Renal cortex interstitium (tissue), 11 donors: Measurements from ENCODE around the gene INPP5A. TPM values are rescaled to one million over a fixed set of nuclear protein-coding genes. Genes with fewer than 3 reads are reported as not detected.
A peak's percentile ranks its signal among the peaks of the same experiment; 100 is the strongest.

Source experiments
- DNase-seq, 11 donors: peaks; one replicate each; pipeline ENCODE4 v3.0.0-alpha.2; 2013; ENCODE audit warnings: low read depth in 9 of 11, low spot score in 4 of 11; ENCODE audit errors: extremely low read depth in 1 of 11
- polyA plus RNA-seq, 3 donors: library from polyadenylated mRNA; unstranded; fragments of 120-200 nt; gene quantifications; one replicate each; pipeline ENCODE4 v1.2.1, GENCODE V29; 2013; ENCODE audit not compliant: insufficient read length in 3 of 3

Gene INPP5A
- polyA plus RNA-seq, 3 donors, result 30.7 to 33.1 (median 31.3) TPM

DNA sequence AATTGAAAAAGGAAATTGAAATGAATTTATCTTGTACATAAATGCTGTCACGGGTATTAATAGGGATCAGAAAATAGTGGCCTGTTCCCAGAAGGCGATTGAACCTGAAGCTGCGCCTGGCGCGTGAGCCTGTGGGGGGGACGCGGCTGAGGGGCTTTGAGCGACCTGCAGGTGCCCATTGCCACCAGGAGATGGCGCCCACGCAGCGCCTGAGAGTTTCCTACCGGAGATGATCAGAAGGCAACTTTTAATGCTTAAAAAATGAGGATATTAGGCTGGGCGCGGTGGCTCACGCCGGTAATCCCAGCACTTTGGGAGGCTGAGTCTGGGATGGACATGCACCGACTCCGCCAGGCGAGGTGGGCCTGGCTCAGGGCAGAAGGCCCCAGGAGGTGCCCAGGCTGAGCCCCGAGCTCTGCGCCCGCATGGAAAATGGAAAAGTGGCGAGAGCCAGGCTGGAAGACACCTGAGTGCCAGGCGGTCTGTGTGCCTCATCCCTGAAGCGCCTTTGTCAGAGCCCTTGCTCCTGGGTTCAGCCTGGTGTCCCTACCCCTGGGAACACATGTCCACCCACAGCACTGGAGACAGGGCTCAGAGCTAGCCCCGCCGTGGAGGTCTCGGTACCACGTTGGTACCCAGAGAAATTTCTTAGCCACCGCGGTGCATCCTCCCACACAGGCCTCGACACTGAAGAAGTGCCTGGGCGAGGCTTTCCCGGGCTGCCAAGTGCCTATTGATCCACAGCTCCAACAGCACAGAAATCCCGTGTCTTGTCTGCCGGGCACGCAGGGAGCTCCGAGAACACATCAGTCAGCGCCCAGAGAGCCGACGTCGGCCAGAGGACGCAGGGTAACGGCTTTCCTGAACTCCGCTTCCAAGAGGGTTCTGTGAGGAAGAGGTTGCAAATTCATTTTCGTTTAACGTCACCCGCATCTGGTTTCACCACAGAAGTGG, 117.4 kb downstream of the INPP5A start:
- DNase-seq, result peak in 6 of 11 donors; percentile 47 to 70 (median 54)

DNA sequence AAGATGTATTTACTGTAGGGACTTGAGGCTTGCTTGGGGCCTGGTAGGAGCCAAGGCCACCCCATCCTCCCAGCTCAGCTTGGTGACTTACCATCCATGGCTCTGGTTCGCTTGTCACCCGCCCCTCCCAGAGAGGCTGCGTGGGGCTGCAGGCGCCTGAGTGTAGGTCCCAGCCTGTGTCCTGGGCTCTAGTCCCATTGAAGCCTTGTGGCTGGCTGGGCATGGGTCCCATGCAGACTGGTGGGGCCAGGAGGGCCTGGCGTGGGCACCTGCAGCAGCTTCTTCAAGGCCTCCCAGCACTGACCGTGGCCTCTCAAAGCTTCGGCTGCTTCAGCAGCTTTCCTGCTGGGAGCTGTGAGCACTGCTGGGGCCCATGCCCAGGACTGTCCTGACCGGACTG, 118.1 kb downstream of the INPP5A start:
- DNase-seq, result no peak

DNA sequence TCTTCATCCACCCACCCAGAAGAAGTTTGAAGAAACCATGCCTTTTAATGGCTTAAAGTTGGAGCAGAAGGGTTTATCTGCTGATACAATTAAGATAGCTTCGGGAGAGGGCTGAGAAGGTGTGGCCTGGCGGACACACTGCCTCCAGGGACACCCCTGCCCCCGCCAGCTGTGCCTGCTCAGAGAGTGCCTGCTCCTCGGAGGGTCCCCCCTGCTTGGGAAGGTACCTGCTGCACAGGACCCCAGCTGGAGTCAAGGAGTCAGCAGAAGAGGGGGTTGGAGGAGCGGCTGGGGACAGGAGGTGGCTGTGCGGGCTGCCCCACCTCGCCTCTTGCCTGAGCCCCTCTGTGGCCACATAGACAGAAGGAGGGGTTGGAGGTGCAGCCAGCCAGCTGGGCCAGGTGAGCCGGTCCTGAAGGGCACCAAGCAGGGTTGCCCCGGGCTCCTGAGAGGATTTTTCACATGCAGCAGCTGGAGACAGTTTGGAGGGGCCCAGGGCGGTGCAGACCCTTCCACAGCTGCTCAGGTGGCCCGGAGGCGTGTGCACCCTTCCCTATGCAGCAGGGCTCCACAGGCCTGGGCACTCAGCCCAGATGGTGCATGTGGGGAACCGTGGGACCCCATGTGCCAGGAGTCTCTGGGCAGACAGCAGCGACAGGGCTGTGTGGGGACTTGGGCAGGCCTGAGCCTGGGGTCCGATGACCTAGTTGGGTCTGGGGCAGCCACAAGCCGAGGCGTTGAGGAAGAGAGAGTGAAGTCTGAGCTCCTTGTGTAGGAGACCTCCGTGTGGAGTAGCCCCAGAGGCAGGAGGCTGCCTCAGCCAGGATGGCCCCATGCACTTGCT, 118.9 kb downstream of the INPP5A start:
- DNase-seq, result no peak

DNA sequence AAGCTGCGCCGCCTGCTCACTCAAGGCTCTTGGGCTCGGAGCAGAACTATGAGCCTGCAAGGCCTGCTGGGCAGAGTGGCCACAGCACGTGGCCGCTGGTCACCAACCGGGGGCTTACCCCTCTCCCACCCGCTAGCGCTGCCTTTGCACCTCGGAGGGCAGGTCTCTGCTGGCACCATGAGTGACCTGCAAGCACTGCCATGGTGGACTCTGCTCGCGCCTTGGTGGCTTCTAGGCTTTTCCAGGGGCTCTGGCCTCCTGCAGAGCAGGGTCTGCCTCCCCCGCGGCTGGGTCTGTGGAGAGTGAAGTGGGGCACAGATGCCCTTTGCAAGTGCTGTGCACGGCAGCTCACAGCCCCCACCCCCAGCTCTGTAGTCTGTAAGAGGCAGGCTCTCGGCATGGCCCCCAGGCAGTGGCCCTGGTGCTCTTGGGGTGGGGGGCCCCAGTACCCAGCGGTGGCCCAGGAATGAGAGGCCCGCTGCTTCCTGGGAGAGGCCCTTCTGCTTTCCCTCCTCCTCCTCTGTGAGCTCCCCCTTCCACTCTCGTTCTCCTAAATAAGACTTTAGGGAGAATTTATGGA, 119.6 kb downstream of the INPP5A start:
- no peak for DNase-seq

DNA sequence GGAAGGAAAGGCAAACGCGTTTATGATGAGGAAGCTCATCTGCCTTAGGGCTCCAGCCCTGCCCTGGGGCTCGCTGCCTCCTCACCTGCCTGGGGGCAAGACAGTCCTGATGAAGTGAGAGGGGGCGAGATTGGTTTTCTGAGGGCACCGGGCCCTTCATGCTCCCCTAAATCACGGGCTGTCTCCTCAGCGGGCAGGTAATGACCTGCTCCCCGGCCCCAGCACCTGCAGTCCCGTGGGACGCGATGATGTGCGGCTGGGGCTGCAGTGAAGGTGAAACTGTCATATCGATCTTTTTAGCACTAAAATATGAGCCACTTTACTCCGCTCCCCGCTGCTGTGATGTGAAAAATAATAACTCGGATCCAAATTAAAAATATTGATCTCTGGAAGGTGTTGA, 120.2 kb downstream of the INPP5A start:
- DNase-seq, result no peak

DNA sequence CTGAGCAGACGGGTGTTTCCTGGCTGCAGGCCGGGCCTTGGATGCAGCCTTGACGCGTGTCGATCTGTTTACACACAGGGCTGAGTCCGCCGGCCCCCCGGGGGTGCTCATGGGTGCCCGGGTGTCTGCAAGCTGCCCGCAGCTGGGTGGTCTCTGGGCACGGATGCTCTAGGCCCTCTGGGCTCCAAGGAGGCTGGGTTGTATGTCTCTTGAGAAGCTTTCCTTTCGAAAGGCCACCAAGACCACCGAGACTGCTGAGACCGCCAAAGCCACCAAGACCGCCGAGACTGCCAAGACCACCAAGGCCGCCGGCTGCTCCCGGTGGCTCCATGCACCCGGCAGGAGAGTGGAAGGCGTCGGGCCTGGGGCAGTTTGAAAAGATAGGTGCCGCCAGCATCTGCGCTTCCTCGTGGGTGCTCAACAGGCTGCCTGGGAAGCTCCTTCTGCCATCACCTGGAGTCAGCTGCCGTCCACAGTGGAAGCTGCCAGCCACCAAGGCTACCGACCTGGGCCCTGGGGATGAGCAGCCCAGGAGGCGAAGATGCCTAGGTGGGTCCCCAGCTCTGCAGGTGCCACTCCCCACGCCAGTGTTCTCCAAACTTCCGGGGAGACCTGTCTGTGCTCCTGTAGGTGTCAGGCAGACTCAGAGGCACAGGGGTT, 121.1 kb downstream of the INPP5A start:
- no peak for DNase-seq

DNA sequence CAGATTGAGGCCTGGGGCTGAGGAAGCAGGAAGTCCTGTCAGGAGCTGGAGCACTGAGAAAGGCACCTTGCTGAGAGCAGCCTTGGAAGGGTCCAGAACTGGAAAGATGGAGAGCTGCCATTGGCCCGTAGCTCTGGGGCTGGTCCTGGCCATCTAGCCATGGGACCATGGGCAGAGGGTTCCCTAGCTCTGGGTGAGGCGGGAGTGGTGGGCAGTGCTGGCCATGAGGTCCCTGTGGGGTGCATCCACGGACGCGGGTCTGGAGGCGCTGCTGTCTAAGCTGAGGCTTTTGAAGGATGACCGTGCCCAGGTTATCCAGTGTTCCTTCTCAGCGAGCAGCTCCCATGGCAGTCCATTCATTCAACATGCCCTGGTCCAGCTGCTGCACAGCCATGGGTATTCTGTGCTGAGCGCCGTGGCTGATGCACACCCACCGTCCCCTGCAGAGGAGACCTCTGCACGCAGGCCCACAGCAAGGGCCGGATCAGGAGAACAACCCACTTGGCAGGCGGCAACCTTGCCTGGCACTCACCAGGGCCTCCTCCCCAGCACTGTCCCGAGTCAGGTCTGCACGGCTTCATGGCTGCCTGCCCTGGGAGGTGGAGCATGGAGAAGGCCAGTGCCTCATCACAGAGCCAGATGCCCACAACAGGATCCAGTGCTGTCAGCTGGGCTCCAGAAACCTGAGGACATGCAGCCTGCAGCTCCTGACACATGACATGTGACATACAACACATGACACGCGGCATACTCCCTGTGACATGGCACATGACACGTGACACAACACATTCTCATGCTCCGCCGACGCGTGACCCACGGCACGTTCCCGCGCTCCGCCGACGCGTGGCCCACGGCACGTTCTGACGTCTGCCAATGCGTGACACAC, 121.9 kb downstream of the INPP5A start:
- no peak for DNase-seq

DNA sequence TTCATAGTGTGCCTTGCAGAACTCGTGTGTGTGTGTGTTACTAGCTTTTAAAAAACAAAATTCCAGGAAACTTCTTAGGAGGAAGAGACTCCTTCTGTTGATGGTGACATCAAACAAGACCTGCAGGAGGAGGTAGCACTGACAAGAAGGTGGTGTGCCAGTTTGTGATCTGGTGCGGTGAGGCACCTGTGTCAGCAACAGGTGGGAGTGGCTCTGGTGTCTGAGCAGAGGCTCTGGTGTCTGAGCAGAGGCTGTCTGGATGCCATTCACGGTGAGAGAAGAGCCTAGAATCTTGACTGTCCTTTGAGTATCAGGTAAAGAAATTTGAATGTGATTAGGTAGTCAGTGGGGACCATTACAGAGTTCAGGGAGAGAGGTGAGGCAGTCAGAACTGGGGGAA, 122.8 kb downstream of the INPP5A start:
- no peak for DNase-seq

DNA sequence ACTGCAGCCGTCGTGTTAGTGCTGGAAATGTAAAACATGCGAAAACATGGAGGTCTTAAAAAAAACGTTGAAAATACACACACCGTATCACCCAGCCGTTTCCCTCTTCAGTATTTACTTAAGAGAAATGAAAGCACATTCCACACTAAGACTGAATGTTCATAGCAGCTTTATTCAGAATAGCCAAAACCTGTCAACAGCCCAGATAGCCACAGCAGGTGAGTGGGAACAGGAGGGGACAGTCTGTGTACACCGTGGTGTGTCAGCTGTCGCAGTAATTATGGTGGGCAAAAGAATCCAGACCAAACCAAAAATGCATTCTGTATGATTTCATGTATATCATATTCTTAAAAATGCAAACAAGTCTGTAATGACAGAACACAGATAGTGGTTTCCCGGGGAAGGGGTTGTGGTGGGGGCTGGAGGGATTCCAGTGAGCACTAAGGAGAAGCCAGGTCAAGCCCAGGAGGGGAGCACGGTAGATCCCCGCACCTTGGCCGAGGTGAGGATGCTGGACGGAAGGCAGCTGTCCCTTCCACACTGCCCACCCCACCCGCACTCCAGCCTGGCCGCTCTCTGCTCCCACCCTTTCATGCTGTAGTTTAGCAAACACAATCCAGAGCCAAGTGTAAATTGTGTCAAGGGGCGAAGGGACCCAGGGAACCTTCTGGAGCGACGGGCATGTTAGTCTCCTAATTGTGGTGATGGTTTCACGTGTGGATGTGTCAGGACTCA, 124.8 kb downstream of the INPP5A start:
- DNase-seq, result no peak

DNA sequence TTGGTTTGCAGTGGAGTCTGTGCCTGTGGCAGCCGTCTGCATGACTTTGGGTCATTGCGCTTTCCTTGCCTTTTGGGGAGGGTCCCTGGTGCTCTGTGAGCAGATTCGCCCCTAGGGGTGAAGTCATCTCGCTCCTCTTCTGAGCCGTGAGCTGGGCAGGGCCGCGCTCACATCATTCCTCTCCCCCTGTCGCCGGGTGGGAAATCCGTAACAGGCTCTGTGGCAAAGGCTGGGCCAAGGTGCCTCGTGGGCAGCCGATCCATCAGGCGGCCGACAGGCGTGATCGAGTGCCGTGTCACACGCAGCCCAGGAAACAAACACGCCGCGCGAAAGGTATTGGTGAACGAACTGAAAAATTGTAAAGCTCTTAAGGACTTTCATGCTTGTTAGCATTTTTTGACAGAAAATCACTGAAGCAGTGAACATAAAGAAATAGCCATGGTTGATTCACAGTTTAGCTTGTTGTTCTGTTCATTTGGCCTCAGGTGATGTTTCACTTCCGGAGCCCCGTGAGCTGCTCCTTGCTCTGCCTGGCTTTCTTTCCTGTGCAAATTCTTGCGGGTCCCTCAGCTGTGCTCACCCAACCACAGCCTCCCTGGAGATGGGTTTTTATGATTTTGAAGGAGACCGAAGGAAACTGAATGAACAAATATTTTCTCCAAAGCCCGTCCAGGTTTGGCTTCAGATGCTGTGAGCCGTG, 126.2 kb downstream of the INPP5A start:
- no peak for DNase-seq

DNA sequence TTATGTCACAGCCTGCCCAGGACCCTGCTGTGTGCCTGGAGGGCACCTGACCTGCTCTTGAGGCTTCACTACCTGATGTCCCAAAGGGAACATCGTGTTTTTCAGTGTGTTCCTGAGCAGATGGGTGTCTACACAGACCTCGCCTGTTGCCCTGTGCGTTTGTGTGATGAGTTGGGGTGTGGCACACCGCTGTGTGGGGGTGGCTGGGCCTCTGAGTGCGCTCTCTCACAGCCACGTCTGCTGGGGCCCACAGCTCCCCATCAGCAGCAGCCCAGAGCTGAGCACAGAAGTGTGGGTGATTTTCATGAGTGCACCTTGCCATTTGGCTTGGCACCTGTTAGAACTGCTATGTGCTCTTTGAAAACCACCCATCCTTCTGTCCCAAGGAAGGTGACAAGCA, 126.8 kb downstream of the INPP5A start:
- DNase-seq, result no peak

DNA sequence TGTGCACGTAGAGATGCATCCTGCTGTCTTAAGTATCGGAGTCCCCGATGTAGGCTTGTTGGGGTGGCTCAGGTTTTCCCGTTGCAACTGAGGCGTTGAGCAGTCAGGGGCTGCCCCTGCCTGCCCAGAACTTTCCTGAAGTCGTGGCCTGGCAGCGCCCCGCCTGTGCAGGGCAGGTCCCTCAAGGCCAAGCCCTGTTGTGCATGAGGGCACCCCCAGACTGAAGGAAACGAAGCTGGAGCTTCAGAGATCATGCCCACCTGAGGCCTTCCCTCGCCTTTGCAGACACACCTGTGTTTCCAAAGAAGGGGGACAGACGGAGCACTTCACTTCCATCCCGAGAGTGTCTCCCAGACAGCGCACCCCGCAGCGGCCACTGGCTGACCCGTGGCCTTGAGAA, 127.3 kb downstream of the INPP5A start:
- no peak for DNase-seq

DNA sequence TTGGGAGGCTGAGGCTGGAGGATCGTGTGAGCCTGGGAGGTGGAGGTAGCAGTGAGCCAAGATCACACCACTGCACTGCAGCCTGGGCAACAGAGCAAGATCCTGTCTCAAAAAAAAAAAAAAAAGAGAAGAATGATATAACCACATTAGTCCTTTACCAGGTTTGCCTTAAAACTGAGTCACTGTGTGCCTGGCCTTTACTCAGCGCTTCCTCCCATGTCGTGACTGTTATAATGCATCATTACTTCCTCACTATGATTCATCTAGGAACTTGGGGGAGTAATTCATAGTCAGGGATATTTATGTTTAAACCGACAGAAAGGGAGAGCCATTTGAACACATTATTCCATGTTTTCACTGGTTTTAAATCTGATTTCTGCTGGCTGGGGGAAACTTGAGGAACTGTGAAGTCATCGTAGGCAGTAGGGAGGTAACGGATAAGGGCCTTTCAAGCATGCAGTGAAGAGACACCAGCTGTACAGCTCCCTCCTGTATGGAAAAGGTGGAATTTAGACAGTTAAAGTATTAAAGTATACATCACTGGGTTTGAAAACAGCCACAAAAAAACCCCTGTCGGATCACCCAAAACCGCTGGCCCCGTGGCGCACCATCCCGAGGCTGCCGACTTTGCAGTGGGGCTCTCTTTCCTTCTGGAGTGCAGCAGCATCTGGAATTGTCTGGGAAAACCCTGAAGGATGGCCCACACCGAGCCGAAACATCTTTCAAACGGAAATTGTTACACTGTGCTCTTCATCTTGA, 128.5 kb downstream of the INPP5A start:
- no peak for DNase-seq

DNA sequence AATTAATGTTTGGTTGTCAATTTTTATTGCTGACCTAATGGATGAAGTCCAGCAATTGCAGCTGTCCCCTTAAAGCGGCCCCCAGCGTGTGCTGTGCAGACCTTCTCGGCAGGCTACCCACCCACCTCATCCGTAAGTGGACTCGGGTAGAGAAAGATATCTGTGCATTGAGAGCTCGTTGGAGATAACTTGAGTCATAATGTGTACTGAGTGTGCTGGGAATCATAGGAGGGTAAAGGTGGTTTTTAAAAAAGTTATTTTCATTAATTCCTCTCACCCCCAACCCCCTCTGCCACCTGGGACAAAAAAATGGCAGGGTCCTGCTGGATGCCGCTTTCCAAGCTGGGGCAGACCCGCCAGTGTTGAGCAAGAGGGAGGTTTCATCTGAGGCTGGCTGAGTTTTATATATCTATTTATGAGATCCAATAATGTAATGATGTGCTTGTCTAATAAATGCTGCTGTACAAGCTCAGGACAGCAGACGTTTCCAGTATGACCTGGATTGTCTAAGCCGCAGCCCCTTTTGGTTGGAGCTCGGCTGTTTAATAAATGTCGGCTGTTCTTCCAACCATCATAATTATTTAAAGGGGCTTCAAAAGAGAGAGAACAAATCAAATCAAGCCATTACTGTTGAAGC, 129.2 kb downstream of the INPP5A start:
- DNase-seq, result no peak

DNA sequence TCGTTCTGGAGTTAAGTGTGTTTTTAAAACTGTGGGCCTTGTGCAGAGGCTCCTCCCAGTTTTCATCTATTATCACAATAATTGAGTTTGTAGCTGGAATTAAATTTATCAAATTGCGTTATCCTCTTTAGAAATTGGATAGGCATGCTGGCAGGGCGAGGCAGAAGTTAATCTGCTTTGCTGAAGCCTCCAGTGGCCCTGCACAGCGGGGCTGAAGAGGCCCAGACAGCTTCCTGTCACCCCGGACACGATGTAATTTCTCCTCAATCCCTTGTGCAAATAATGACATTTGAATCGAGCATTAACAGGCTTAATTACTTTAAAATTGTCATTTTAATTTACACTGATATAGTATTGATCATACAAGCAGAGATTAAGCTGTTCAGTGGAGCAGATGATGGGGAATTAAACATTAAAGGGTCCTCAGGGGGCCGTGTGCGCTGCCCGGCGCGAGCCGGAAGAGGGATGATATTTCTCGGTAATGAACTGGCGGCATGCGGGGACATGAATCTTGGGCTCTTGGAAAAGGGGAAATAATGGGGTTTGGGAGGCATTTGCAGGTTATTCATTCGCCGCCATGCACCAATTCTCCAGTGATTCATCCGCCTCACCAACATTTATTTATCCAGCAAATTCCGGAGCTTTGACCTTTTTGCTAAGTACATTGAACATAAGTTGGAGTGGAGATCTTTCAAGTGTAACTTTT, 129.9 kb downstream of the INPP5A start:
- peak in 2 of 11 donors; percentile 41 to 53 for DNase-seq
